K562 (cell line): Measurements from ENCODE around the gene LGALS7B. TPM values are rescaled to one million over a fixed set of nuclear protein-coding genes. Genes with fewer than 3 reads are reported as not detected.

Experiments used
- ATAC-seq: fragments of 200-7000 bp; cut with Tn5 transposase; 3 replicates; pipeline ENCODE4 v1.9.1; 2020; ENCODE audit warnings: moderate library complexity
- BruUV-seq: library from RNA; stranded (reverse); fragments of 400-500 nt; replicated peaks from 2 replicates; lab custom pipeline; 2021; lab: Mats Ljungman, UMichigan
- CTCF ChIA-PET: fragments of 300-600 bp; formaldehyde crosslinking; extraction: SDS; loops from one replicate; lab custom pipeline; 2021; ENCODE audit warnings: low intra/inter-chr PET ratio; lab: Yijun Ruan, JAX
- POLR2A ChIA-PET: fragments of 300-600, 350-650 bp; sonication (Branson Sonifier 250); formaldehyde crosslinking; extraction: SDS; loops from one replicate; lab custom pipeline; 2021; ENCODE audit warnings: antibody characterized with exemption, inconsistent platforms; lab: Yijun Ruan, JAX
- DNase-seq, 4 experiments: peaks; one replicate each; pipeline versions ENCODE4 v3.0.0 to v3.0.0-alpha.2; 2011 to 2018; ENCODE audit warnings: low spot score in 3 of 4, mixed read lengths in 3 of 4; ENCODE audit errors: extremely low read depth in 1 of 4
- FAIRE-seq: peaks from 2 replicates; lab custom pipeline; 2011; peaks lifted over from hg19 to GRCh38; lab: Jason Lieb, UNC
- H2AFZ ChIP-seq: 2 replicates; pipeline ENCODE4 v1.6.0; 2011; ENCODE audit warnings: low read depth, low read length, control low read depth, inconsistent platforms
- H3K27ac ChIP-seq: fragments of 200-600 bp; 3 replicates; pipeline ENCODE4 v1.8.0; 2011; ENCODE audit warnings: low read depth, mild to moderate bottlenecking, control low read depth, inconsistent platforms, low read length, moderate library complexity, mixed read lengths; ENCODE audit errors: extremely low read depth
- H3K27me3 ChIP-seq, 2 experiments: fragments of 300-600 bp in 1 of 2; 2 replicates in 1 of 2; 3 replicates in 1 of 2; pipeline versions ENCODE4 v1.6.0 to v1.8.0; 2011; ENCODE audit warnings: inconsistent platforms in 2 of 2, low read length in 2 of 2, mild to moderate bottlenecking in 1 of 2, mixed read lengths in 1 of 2, moderate library complexity in 1 of 2; ENCODE audit not compliant: control insufficient read depth in 2 of 2, insufficient read depth in 2 of 2
- H3K36me3 ChIP-seq: fragments of 300-600 bp; 3 replicates; pipeline ENCODE4 v1.8.0; 2011; ENCODE audit warnings: mild to moderate bottlenecking, low read length, inconsistent platforms; ENCODE audit not compliant: control insufficient read depth, insufficient read depth
- H3K4me1 ChIP-seq, 2 experiments: fragments of 200-600 bp in 1 of 2; replicated peaks in 1 of 2; 2 replicates in 1 of 2; 3 replicates in 1 of 2; pipeline versions ENCODE4 v1.5.1 to v1.8.0; 2011; ENCODE audit warnings: inconsistent platforms in 2 of 2, low read length in 2 of 2, mild to moderate bottlenecking in 1 of 2, mixed read lengths in 1 of 2, moderate library complexity in 1 of 2; ENCODE audit not compliant: control insufficient read depth in 2 of 2, insufficient read depth in 2 of 2
- H3K4me2 ChIP-seq: 2 replicates; pipeline ENCODE4 v1.6.1; 2011; ENCODE audit warnings: low read length, control low read depth, inconsistent platforms, mixed read lengths; ENCODE audit not compliant: insufficient read depth
- H3K4me3 ChIP-seq: fragments of 200-600 bp; sonication (generic), shearing (Covaris generic); 2 replicates; pipeline ENCODE4 v1.5.1; 2016; ENCODE audit warnings: control low read depth, inconsistent platforms
- H3K79me2 ChIP-seq: fragments of 200-600 bp; 3 replicates; pipeline ENCODE4 v1.8.0; 2011; ENCODE audit warnings: low read length, inconsistent platforms; ENCODE audit not compliant: control insufficient read depth, insufficient read depth
- H3K9ac ChIP-seq, 2 experiments: 2 replicates each; pipeline versions ENCODE4 v1.6.0 to v1.6.1; 2011; ENCODE audit warnings: low read depth in 2 of 2, low read length in 2 of 2, control low read depth in 1 of 2, inconsistent platforms in 1 of 2, mild to moderate bottlenecking in 1 of 2, mixed read lengths in 1 of 2; ENCODE audit not compliant: insufficient read depth in 1 of 2
- H3K9me1 ChIP-seq: one replicate; pipeline ENCODE4 v1.6.0; 2011; ENCODE audit warnings: inconsistent platforms, mild to moderate bottlenecking, low read length, moderate library complexity; ENCODE audit not compliant: control insufficient read depth, insufficient read depth
- H3K9me3 ChIP-seq: replicated peaks from 2 replicates; pipeline ENCODE4 v1.5.1; 2011; ENCODE audit warnings: low read depth, low read length, inconsistent platforms; ENCODE audit not compliant: control insufficient read depth, insufficient read depth
- H4K20me1 ChIP-seq: replicated peaks from 2 replicates; pipeline ENCODE4 v1.6.1; 2011; ENCODE audit warnings: low read length, inconsistent platforms, mixed read lengths; ENCODE audit not compliant: control insufficient read depth, insufficient read depth
- ZBTB7A ChIP-seq: IDR thresholded peaks from 2 replicates; pipeline ENCODE4 v1.6.1; 2011; ENCODE audit warnings: low read depth, mild to moderate bottlenecking, low read length, moderate library complexity, borderline replicate concordance; ENCODE audit not compliant: control insufficient read depth
- ZNF407 ChIP-seq: fragments of 450-650 bp; IDR thresholded peaks from 2 replicates; pipeline ENCODE4 v1.6.1; 2016; ENCODE audit warnings: low read depth
- WGBS: fragments of 100-300 bp; shearing (Covaris generic); methylation state at CpG from one replicate; pipeline ENCODE4 v1.1.6; 2016; ENCODE audit warnings: low coverage, mixed read lengths; ENCODE audit not compliant: insufficient coverage; ENCODE audit errors: missing lambda C conversion rate; 5-methylcytosine and 5-hydroxymethylcytosine counted together
- in situ Hi-C: fragments of 300-500 bp; cut with MboI; formaldehyde crosslinking; loops from 4 replicates; pipeline ENCODE4 v1.15.0; 2018; ENCODE audit warnings: inconsistent platforms, mixed read lengths
- intact Hi-C: fragments of 100-400 bp; cut with micrococcal nuclease; formaldehyde crosslinking; loops from 2 replicates; pipeline ENCODE4 v1.14.2; 2022
- polyA plus RNA-seq, 8 experiments: library from polyadenylated mRNA; depleted of rRNA in 4 of 8; stranded (reverse) in 5 of 8; unstranded in 3 of 8; fragments of >200 nt; fragmentation: Nextera tagmentation in 2 of 8; fragmentation: Illumina TruSeq in 1 of 8; extraction: Ambion mirVana in 2 of 8; extraction: Trizol in 1 of 8; gene quantifications; 2 replicates each; pipeline versions ENCODE4 v1.2.1 to v1.2.3, GENCODE V29; 2011 to 2014; ENCODE audit warnings: inconsistent platforms in 1 of 8, missing spikeins in 1 of 8
- total RNA-seq, 7 experiments: library from RNA; depleted of rRNA in 6 of 7; stranded (reverse); fragments of >200 nt in 6 of 7; fragmentation: Illumina TruSeq in 2 of 7; extraction: Trizol in 2 of 7; gene quantifications; 2 replicates each; pipeline versions ENCODE4 v1.2.1 to v1.2.3, GENCODE V29; 2011 to 2021; ENCODE audit warnings: low replicate concordance in 1 of 7

LGALS7B gene
- total and polyA plus RNA-seq, 9 of the 15 experiments (the other 6 are each of a cell fraction or from before 2014, with no cell fraction given) = not detected

GRCh38 chr19:38803543-38803942 is 14.5 kb downstream of the LGALS7B start:
- intact Hi-C loops (no loop called here), in situ Hi-C loops (no loop called here)
- FAIRE-seq = no peak
- DNase-seq = no peak
- H3K27me3 ChIP-seq = peaks cover 0 to 7% of the 10 kb centered on the region in 2 experiments; a peak in 1 of 5 replicates
- peak; percentile 40; the same call in 1 of the 2 replicates for TF ChIP-seq ZBTB7A
- no peak for TF ChIP-seq ZNF407
- H3K27ac ChIP-seq = no peak overlapping the region
- no peak overlapping the region for H3K4me3 ChIP-seq
- H3K4me2 ChIP-seq = no peak overlapping the region
- no peak for ATAC-seq
- ChIA-PET POLR2A (no interaction called here), CTCF (no interaction called here)
- H3K36me3 ChIP-seq = no peaks in the 10 kb centered on the region
- H2AFZ ChIP-seq = no peak overlapping the region
- no peaks in the 10 kb centered on the region for H3K9me3 ChIP-seq
- BruUV-seq = no TSS peak
- 19% methylated on average over 9 of the region's 10 CpGs for WGBS
- peaks cover 0 to 16% of the 10 kb centered on the region in 2 experiments; a peak in 4 of 5 replicates for H3K4me1 ChIP-seq
- H3K9me1 ChIP-seq = no peaks in the 10 kb centered on the region
- H3K9ac ChIP-seq = no peak overlapping the region
- no peaks in the 10 kb centered on the region for H3K79me2 ChIP-seq
- H4K20me1 ChIP-seq = no peaks in the 10 kb centered on the region
